Cardiac fibroblast (primary cell): ENCODE data around the gene BAZ2B.
A peak's percentile ranks its signal among the peaks of the same experiment; 100 is the strongest.

Experiments
- DNase-seq, 2 donors: peaks; one replicate each; pipeline versions ENCODE4 v3.0.0 to v3.0.0-alpha.2; 2010; ENCODE audit warnings: low read depth in 2 of 2
- H3K4me3 ChIP-seq, 2 donors: replicated peaks in 1 of 2; 1 replicate in 1 of 2; 2 replicates in 1 of 2; pipeline ENCODE4 v1.5.1; 2011; ENCODE audit warnings: low read depth in 2 of 2, low read length in 2 of 2, mild to moderate bottlenecking in 2 of 2, moderate library complexity in 1 of 2
- CTCF ChIP-seq: IDR thresholded peaks from one replicate; pipeline ENCODE4 v1.5.1; 2011; ENCODE audit warnings: low read depth, mild to moderate bottlenecking, low read length, inconsistent platforms

BAZ2B gene

GRCh38 chr2:159351977-159352376 lies 264.4 kb downstream of the BAZ2B start:
- H3K4me3 ChIP-seq = no peak overlapping the region
- DNase-seq = no peak
- TF ChIP-seq CTCF = no peak

- peak in 1 of 2 donors; percentile 21 for DNase-seq
- TF ChIP-seq CTCF = no peak
- H3K4me3 ChIP-seq = no peak overlapping the region
Measured at GRCh38 chr2:159349674-159350299, 266.6 kb downstream of the BAZ2B start.

- H3K4me3 ChIP-seq = no peak overlapping the region
- DNase-seq = peak; percentile 63 to 81
- no peak for TF ChIP-seq CTCF
Measured at GRCh38 chr2:159326569-159327255, 289.6 kb downstream of the BAZ2B start.

GRCh38 chr2:159322419-159322818 lies 293.9 kb downstream of the BAZ2B start:
- no peak overlapping the region for H3K4me3 ChIP-seq
- no peak for DNase-seq
- TF ChIP-seq CTCF = no peak

- TF ChIP-seq CTCF = no peak
- no peak overlapping the region for H3K4me3 ChIP-seq
- DNase-seq = no peak
Measured at GRCh38 chr2:159317392-159318088, 298.8 kb downstream of the BAZ2B start.

- H3K4me3 ChIP-seq = no peak overlapping the region
- TF ChIP-seq CTCF = no peak
- no peak for DNase-seq
Measured at GRCh38 chr2:159307942-159308341, 308.4 kb downstream of the BAZ2B start.
